B cell (primary cell): Measurements from ENCODE around the gene C1orf122.

Experiments
- EZH2 ChIP-seq: IDR thresholded peaks from 2 replicates; pipeline ENCODE4 v1.6.1; 2012; ENCODE audit warnings: borderline replicate concordance, low read depth, mild to moderate bottlenecking, moderate library complexity, low read length; ENCODE audit not compliant: insufficient read depth, poor library complexity, severe bottlenecking
- TF ChIP-seq, protein P1 (sequence below): fragments of 200-600 bp; IDR thresholded peaks from one replicate; pipeline ENCODE4 v1.8.0; 2022; ENCODE audit warnings: antibody characterized with exemption, mild to moderate bottlenecking

DNA sequence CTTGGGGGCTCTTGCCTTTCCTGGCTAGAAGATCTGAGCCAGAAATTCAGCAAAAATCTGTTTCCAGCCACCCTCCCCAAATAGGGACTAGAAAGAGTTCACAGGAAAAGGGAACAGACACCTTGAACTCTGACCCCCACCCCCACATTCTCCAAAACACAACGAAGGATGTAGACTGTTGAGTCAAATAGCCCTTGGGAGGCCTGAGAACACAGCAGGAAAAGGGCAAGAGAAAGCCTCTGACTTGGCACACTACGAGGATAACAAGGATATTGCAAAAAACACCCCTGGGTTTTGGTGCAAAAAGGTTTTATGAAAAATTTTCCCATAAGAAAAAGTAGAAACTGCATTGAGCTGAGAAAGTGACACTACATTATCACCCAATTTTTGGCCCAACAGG lies 2.4 kb downstream of the C1orf122 start:
- TF ChIP-seq, protein P1, sequence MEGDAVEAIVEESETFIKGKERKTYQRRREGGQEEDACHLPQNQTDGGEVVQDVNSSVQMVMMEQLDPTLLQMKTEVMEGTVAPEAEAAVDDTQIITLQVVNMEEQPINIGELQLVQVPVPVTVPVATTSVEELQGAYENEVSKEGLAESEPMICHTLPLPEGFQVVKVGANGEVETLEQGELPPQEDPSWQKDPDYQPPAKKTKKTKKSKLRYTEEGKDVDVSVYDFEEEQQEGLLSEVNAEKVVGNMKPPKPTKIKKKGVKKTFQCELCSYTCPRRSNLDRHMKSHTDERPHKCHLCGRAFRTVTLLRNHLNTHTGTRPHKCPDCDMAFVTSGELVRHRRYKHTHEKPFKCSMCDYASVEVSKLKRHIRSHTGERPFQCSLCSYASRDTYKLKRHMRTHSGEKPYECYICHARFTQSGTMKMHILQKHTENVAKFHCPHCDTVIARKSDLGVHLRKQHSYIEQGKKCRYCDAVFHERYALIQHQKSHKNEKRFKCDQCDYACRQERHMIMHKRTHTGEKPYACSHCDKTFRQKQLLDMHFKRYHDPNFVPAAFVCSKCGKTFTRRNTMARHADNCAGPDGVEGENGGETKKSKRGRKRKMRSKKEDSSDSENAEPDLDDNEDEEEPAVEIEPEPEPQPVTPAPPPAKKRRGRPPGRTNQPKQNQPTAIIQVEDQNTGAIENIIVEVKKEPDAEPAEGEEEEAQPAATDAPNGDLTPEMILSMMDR = no peak
- TF ChIP-seq EZH2 = no peak
